HG03342 (cell line): ENCODE results near the gene CABP2.
"Not testable (repeated sequence)": the region's sequence is repeated elsewhere in the genome, so short reads cannot be mapped to it uniquely, and the experiment has no call there.

Experiments
- ATAC-seq: cut with Tn5 transposase; IDR thresholded peaks from one replicate; pipeline ENCODE4 v1.9.1; 2021; ENCODE audit warnings: mild to moderate bottlenecking, moderate library complexity; ENCODE audit not compliant: unreplicated experiment

The CABP2 gene

DNA sequence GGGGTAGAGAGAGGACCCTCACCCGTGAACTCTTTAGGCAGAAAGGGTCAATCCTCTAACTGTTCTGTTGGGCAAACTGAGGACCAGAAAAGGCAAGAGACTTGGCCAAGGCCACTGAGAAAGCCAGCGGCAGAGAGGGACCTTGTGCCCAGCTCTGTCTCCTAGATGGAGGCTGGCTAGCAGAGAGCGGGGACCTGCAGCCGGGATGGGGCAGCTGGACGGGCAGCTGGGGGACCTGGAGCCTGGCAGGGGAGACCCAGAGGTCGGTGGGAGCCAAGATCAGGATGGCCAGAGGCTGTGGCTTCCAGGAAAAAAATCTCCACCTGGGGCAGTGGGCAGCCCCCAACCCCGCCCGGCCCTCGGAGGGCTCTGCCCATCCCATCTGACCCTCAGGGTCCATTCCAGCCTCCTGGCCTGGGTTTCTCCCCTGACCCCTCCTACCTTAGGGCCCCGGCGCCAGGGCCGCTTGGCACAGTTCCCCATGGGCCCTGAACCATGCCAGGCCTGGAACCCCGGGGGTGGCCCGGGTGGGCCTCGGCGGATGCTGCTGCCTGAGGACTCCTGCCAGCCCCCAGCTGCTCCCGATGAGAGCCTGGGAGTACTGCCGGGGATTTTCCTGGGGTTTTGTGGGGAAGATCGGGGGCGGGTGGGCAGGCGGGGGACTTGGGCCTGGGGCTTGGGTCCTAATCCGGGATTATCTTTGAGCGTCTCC, at the start of gene CABP2:
TSS of gene CABP2 (minus strand) at position 603 of the 712 bp plus-strand sequence. CDS start at position 483, 120 bp downstream.
- no peak for ATAC-seq

- ATAC-seq: no peak
Measured at GRCh38 chr11:67572747-67573419, 49.6 kb upstream of the CABP2 start.

DNA sequence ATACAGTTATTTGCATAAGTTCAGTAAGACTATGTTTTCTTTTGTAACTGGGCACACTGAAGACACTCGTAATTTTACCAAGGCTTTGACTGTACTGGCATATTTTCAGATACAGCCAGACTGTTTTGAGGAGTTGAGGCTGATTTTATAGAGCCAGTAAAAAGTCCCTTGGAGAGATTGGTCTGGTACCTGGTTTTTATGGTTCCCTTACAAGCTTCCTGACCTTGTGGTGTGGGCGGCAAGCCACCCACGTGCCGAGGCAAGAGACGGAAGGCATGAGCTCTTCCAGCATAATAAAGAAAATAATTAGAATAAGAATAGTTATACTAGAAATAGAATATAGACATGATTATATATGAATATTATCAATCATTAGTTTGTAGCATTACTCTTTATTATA, 49.1 kb upstream of the CABP2 start:
- no peak for ATAC-seq

DNA sequence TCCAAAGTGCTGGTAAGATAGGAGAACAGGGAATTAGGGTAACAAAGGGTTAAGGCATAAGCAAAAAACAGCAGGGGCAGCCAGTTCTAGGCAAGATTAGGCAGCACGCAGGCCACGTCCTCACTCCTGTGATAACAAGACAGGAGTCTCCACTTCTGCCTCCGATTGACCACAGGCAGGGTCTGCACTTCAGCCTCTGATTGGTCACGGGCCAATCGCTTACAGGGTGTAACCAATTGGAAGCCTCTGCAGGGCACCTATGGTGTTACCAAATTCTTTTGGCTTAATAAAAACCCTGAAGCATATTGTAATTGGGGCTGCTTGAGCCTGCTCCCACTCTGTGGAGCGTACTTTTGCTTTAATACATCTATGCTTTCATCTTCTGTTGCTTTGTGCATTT, 48.2 kb upstream of the CABP2 start:
- ATAC-seq: no peak

DNA sequence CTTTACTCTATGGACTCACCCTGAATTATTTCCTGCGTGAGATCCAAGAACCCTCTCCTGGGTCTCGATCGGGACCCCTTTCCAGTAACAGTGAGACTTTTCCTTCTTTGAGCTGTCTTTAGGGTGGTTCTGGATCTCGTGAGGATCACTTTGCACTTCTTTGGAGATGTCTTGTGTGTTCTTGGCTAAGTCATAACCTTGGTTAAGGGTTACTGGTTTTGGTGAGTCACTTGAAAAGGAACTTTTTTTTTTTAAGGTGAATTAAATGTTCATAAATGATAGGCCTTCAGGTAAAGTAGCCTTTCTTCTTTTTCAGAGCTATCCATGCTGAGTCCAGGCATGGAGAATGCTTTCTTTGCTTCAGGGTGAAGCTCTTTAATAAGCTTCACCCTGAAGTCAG, 41.0 kb upstream of the CABP2 start:
- no peak for ATAC-seq

DNA sequence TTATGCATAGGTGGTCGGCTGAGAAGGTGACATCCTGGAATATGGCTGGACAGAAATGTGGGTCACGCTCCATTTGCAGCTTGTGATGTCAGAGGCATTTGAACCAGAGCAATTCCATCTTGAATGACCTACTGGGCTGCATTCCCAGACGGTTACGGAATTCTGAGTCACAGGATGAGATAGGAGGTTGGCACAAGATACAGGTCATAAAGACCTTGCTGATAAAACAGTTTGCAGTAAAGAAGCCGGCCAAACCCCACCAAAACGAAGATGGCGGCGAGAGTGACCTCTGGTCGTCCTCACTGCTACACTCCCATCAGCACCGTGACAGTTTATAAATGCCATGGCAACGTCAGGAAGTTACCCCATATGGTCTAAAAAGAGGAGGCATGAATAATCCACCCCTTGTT, 40.5 kb upstream of the CABP2 start:
- not testable (repeated sequence) for ATAC-seq

- no peak for ATAC-seq
Measured at GRCh38 chr11:67562963-67563704, 39.9 kb upstream of the CABP2 start.

DNA sequence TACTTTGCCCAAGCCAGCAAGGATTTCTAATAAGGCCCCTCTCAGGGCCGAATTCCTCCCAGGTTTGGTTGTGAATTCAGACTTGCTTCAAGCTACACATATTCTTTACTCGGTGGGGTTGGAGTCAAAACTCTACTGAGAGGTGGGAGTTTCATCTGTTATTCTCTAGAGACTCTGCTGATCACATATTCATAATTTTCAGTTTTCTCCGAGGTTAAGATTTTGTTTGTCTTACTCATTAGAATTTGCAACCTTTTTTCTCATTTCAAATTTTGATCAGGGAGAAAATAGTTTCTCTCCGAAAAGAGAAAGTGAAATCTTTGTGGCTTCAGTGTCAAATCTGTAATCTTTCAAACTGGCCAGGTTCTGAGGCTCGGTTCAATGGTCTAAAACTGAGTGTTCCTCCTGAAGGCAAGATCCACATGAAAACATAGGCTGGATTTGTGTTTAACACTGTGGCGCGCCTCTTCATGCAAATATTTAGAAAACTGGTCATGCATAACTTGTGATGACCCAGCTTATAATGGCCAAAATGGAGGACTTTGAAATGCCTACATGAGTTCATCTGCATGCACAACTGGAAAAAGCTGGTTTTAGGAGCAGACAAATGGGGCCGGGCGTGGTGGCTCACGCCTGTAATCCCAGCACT, 38.8 kb upstream of the CABP2 start:
- peak; percentile 77 for ATAC-seq

- no peak for ATAC-seq
Measured at GRCh38 chr11:67558084-67558772, 35.0 kb upstream of the CABP2 start.

DNA sequence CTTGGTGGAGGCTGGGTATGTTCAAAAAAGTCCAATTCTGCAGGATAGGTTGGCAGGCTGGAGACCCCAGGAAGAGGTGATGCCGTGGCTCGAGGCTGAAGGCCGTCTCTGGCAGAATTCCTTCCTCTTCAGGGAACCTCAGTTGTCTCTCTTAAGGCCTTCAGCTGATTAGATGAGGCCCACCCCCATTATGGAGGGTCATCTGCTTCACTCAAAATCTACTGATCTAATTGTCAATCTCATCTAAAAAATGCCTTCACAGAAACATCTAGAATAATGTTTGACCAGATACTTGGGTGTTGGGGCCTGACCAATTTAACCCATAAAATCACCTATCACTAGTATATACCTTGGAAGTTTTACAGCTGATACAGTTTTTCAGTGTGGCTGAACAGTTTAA, 33.0 kb upstream of the CABP2 start:
- ATAC-seq: no peak

- ATAC-seq: not testable (repeated sequence)
Measured at GRCh38 chr11:67551697-67552096, 28.5 kb upstream of the CABP2 start.

DNA sequence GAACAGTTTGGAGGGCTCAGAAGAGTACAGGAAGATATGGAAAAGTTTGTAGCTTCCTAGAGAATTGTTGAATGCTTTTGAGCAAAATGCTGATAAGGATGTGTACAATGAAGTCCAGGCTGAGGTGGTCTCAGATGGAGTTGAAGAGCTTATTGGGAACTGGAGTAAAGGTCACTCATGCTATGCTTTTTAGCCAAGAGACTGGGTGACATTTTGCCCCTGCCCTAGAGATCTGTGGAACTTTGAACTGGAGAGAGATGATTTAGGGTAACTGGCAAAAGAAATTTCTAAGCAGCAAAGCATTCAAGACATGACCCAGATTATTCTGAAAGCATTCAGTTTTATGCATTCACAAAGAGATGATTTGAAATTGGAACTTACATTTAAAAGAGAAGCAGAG, 27.9 kb upstream of the CABP2 start:
- ATAC-seq: no peak

GRCh38 chr11:67548555-67549110, 25.4 kb upstream of the CABP2 start:
- ATAC-seq: no peak

GRCh38 chr11:67548112-67548511, 24.9 kb upstream of the CABP2 start:
- ATAC-seq: not testable (repeated sequence)

GRCh38 chr11:67545280-67545679, 22.0 kb upstream of the CABP2 start:
- ATAC-seq: no peak

DNA sequence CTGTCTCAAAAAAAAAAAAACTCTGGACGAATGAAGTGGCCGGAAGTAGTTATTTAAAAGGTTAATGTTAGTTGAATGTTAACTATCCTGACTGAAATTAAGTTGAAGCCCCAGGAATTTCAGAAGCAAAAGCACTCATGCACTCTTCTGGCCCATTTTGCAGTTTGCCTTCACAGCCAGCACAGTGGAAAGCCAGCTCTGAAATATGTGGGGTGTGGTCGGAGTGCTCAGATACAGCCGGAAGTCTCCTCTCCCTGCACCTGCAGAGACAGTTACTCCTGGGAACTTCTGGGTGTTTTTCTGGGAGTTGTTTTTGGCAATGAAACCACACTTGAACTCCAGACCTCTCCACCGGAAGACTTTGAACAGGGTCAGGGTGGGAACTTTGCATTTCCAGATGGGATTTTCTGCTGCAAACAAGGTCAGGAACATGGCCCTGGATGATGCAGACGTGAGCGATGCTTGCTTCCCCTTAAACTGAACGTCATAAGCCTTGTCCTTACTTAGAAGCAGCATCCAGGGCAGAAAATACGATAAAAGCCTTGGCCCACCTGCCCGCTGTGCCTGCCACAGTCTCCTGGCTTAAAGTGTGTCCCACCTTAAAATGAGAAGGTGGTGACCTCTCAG, 21.5 kb upstream of the CABP2 start:
- no peak for ATAC-seq

- no peak for ATAC-seq
Measured at GRCh38 chr11:67543585-67543984, 20.3 kb upstream of the CABP2 start.

DNA sequence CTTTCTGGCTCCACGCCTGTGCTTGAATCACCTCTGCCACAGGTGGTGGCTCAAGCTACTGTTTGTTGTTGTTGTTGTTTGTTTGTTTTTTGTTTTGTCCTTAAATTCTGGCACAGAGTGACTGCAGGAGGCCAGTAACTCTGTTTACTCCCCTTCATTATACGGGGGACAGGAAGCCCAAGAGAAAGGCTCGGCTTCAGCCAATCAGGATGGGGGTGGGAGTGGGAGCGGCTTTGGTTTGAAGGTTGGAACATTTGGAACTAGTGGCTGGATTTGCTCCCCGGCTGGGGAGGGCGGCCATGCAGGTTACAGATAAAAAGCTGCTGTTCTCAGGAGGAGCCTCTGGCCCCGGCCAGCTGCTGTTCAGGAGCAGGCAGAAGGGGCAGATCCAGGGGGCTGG, 19.7 kb upstream of the CABP2 start:
- ATAC-seq: no peak

GRCh38 chr11:67542169-67542568, 18.9 kb upstream of the CABP2 start:
- no peak for ATAC-seq

GRCh38 chr11:67541198-67541597, 18.0 kb upstream of the CABP2 start:
- ATAC-seq: no peak
